SU-DHL-6 (cell line): ENCODE data around the gene ATP13A1.

ENCODE experiments used
- CTCF ChIP-seq: fragments of 200-600 bp; sonication (generic); IDR thresholded peaks from one replicate; pipeline ENCODE4 v1.5.1; 2017; ENCODE audit warnings: antibody characterized with exemption, mild to moderate bottlenecking, low read length, moderate library complexity; ENCODE audit not compliant: insufficient read depth, poor library complexity, severe bottlenecking
- EZH2phosphoT487 ChIP-seq: fragments of 200-600 bp; sonication (generic), shearing (Covaris generic); conservative IDR thresholded peaks from 2 replicates; pipeline ENCODE4 v1.6.1; 2018; ENCODE audit warnings: mild to moderate bottlenecking, antibody characterized with exemption, low read length, moderate library complexity, mixed read lengths

GRCh38 chr19:19711934-19712828 is 48.7 kb upstream of the ATP13A1 start:
- TF ChIP-seq CTCF (no peak), EZH2phosphoT487 (no peak)
